PC-3 (cell line): ENCODE results near the gene PLXNA4. TPM values are rescaled to one million over a fixed set of nuclear protein-coding genes. Genes with fewer than 3 reads are reported as not detected.

ENCODE experiments used
- ATAC-seq: fragments of 200-7000 bp; cut with Tn5 transposase; 2 replicates; pipeline ENCODE4 v1.9.1; 2020; ENCODE audit warnings: mild to moderate bottlenecking, moderate library complexity
- BruUV-seq: library from RNA; stranded (reverse); fragments of 400-500 nt; replicated peaks from 2 replicates; lab custom pipeline; 2021; lab: Mats Ljungman, UMichigan
- CTCF ChIA-PET: fragments of 300-600 bp; sonication (Branson Sonifier 250); formaldehyde crosslinking; loops from one replicate; lab custom pipeline; 2022; ENCODE audit warnings: antibody characterized with exemption; lab: Charles Lee
- POLR2A ChIA-PET: fragments of 300-600 bp; sonication (Branson Sonifier 250); formaldehyde crosslinking; loops from one replicate; lab custom pipeline; 2022; ENCODE audit warnings: antibody characterized with exemption; ENCODE audit not compliant: unreplicated experiment; lab: Charles Lee
- DNase-seq: peaks from one replicate; pipeline ENCODE4 v3.0.0-alpha.2; 2015
- H2AFZ ChIP-seq: fragments of 300-600 bp; sonication (generic); 2 replicates; pipeline ENCODE4 v1.6.0; 2016; ENCODE audit warnings: antibody characterized with exemption, low read length
- H3F3A ChIP-seq: fragments of 300-600 bp; sonication (generic); one replicate; pipeline ENCODE4 v1.6.0; 2017; ENCODE audit warnings: antibody characterized with exemption, low read length, control low read depth, mild to moderate bottlenecking; ENCODE audit not compliant: unreplicated experiment
- H3K27ac ChIP-seq: fragments of 300-600 bp; sonication (generic); 2 replicates; pipeline ENCODE4 v1.5.1; 2016; ENCODE audit warnings: mild to moderate bottlenecking, low read length
- H3K27me3 ChIP-seq: fragments of 300-600 bp; sonication (generic); 2 replicates; pipeline ENCODE4 v1.6.1; 2016; ENCODE audit warnings: low read length, mixed read lengths
- H3K36me3 ChIP-seq: fragments of 300-600 bp; sonication (generic); 2 replicates; pipeline ENCODE4 v1.6.1; 2016; ENCODE audit warnings: low read depth, mixed run types, low read length, mixed read lengths
- H3K4me1 ChIP-seq: fragments of 300-600 bp; sonication (generic); 2 replicates; pipeline ENCODE4 v1.5.1; 2016; ENCODE audit warnings: low read length; ENCODE audit not compliant: insufficient read depth
- H3K4me2 ChIP-seq: fragments of 300-600 bp; sonication (generic); 2 replicates; pipeline ENCODE4 v1.6.0; 2016; ENCODE audit warnings: low read length
- H3K4me3 ChIP-seq: fragments of 300-600 bp; sonication (generic); 2 replicates; pipeline ENCODE4 v1.5.1; 2016; ENCODE audit warnings: mild to moderate bottlenecking, low read length, mixed read lengths
- H3K79me2 ChIP-seq: fragments of 300-600 bp; sonication (generic); 2 replicates; pipeline ENCODE4 v1.6.1; 2017; ENCODE audit warnings: low read length, mixed read lengths
- H3K9ac ChIP-seq: fragments of 300-600 bp; sonication (generic); 2 replicates; pipeline ENCODE4 v1.6.0; 2016; ENCODE audit warnings: mild to moderate bottlenecking, low read length
- H3K9me2 ChIP-seq: fragments of 300-600 bp; sonication (generic); replicated peaks from 2 replicates; pipeline ENCODE4 v1.6.1; 2016; ENCODE audit warnings: mixed run types, low read length, mixed read lengths
- H3K9me3 ChIP-seq: fragments of 300-600 bp; sonication (generic); 2 replicates; pipeline ENCODE4 v1.6.1; 2016; ENCODE audit warnings: low read length, mixed read lengths
- H4K20me1 ChIP-seq: fragments of 300-600 bp; sonication (generic); 2 replicates; pipeline ENCODE4 v1.6.1; 2016; ENCODE audit warnings: low read length, mixed read lengths
- EZH2 ChIP-seq: fragments of 300-600 bp; sonication (generic); IDR thresholded peaks from one replicate; pipeline ENCODE4 v1.6.1; 2017; ENCODE audit warnings: antibody characterized with exemption, mild to moderate bottlenecking, low read length; ENCODE audit not compliant: unreplicated experiment
- EZH2phosphoT487 ChIP-seq: fragments of 300-600 bp; sonication (generic); IDR thresholded peaks from 2 replicates; pipeline ENCODE4 v1.6.1; 2018; ENCODE audit warnings: mild to moderate bottlenecking, antibody characterized with exemption, low read length, borderline replicate concordance
- intact Hi-C: fragments of 100-400 bp; cut with micrococcal nuclease; formaldehyde crosslinking; loops from 2 replicates; pipeline ENCODE4 v1.9.0; 2023
- total RNA-seq: library from RNA; depleted of rRNA; stranded (reverse); fragments of >200 nt; gene quantifications from 2 replicates; pipeline ENCODE4 v1.2.3, GENCODE V29; 2014
- TF ChIP-seq, protein P1 (sequence below): fragments of 300-600 bp; sonication (generic); conservative IDR thresholded peaks from 2 replicates; pipeline ENCODE4 v1.5.1; 2017; ENCODE audit warnings: antibody characterized with exemption, low read depth, mild to moderate bottlenecking, low read length

Gene PLXNA4
- total RNA-seq, 1 experiment from 2014 or later: 1.2 TPM

DNA sequence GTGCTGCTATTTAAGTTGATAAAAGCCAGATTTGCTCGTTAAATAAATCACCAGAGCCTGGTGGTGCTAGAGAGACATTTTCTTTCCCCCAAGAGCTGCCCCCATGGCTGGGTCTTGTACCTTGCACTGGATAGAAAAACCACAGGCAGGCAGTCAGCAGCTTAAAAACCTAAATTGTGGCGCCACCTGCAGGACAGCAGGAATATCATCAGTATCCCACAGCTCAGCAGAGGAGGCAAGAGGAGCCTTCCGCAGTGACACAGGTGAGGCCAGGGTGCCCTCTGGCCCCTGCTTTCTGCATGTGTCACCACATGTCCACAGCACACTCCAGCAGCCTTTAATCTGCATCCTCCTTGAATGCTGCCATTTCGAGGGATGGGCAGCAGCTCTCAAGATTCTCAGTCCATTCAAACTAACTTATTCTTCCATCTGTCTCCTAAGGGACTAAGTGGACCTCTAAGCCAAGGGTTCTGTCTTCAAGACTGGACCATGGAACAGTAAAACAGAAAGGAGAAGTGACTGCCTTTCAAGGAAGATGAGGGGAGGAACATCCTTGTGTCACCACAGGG, 4.5 kb upstream of the PLXNA4 start:
- no peak for TF ChIP-seq EZH2phosphoT487
- TF ChIP-seq, protein P1, sequence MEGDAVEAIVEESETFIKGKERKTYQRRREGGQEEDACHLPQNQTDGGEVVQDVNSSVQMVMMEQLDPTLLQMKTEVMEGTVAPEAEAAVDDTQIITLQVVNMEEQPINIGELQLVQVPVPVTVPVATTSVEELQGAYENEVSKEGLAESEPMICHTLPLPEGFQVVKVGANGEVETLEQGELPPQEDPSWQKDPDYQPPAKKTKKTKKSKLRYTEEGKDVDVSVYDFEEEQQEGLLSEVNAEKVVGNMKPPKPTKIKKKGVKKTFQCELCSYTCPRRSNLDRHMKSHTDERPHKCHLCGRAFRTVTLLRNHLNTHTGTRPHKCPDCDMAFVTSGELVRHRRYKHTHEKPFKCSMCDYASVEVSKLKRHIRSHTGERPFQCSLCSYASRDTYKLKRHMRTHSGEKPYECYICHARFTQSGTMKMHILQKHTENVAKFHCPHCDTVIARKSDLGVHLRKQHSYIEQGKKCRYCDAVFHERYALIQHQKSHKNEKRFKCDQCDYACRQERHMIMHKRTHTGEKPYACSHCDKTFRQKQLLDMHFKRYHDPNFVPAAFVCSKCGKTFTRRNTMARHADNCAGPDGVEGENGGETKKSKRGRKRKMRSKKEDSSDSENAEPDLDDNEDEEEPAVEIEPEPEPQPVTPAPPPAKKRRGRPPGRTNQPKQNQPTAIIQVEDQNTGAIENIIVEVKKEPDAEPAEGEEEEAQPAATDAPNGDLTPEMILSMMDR: peak; percentile 87
- intact Hi-C loops: loop anchor here (1.0 kb wide), 4 partner anchors 186 to 892 kb away; no protein-coding TSS in a partner anchor
- H3F3A ChIP-seq: no peaks in the 10 kb centered on the region
- no peaks in the 10 kb centered on the region; the same call in 1 of the 2 replicates for H3K36me3 ChIP-seq
- peaks cover 4% of the 10 kb centered on the region; the same call in 1 of the 2 replicates for H3K4me1 ChIP-seq
- no peak overlapping the region for H3K9ac ChIP-seq
- POLR2A ChIA-PET: interaction anchor here (0.6 kb wide), 2 partner anchors 57 to 1840 kb away, joined by 3 to 4 read pairs; no protein-coding TSS in a partner anchor
- H3K4me3 ChIP-seq: no peak overlapping the region
- H3K9me3 ChIP-seq: no peaks in the 10 kb centered on the region
- no peak overlapping the region for H2AFZ ChIP-seq
- H3K4me2 ChIP-seq: no peak overlapping the region
- no peaks in the 10 kb centered on the region for H4K20me1 ChIP-seq
- H3K9me2 ChIP-seq: no peaks in the 10 kb centered on the region
- ATAC-seq (peak; percentile 77), DNase-seq (peak; percentile 71)
- CTCF ChIA-PET: interaction anchor here (0.7 to 1.4 kb wide), 8 partner anchors 23 to 892 kb away, joined by 3 to 12 read pairs (median 4); no protein-coding TSS in a partner anchor
- no TSS peak for BruUV-seq
- peaks cover 20% of the 10 kb centered on the region for H3K27me3 ChIP-seq
- H3K27ac ChIP-seq: no peak overlapping the region
- H3K79me2 ChIP-seq: no peaks in the 10 kb centered on the region

DNA sequence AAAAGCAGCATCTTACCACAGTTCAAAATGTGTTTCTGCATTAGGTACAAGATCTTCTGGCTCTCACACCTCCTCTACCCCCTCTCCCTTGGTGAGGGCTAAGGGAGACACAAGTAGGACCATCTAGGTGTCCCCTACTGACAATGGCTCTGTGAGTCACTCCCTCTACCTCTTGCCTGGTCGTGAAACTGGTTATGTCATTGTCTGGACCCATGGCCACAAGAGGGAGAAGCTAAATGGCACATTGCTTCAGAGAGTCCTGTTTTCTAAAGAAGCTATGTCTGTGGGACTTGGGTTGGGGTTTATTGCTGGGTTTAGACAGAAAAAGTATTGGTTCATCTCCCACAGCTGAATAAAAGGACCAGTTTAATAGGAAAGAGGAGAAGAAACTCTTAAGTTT, 4.0 kb upstream of the PLXNA4 start:
- no peak overlapping the region for H3K4me3 ChIP-seq
- DNase-seq (peak; percentile 54), ATAC-seq (peak; percentile 37)
- H3K4me1 ChIP-seq: peaks cover 4% of the 10 kb centered on the region; the same call in 1 of the 2 replicates
- TF ChIP-seq EZH2 (no peak), EZH2phosphoT487 (no peak)
- TF ChIP-seq, protein P1: no peak
- H3K27ac ChIP-seq: no peak overlapping the region
- H3K9ac ChIP-seq: no peak overlapping the region
- no peaks in the 10 kb centered on the region; the same call in 1 of the 2 replicates for H3K36me3 ChIP-seq
- intact Hi-C loops: loop anchor here (1.0 kb wide), 4 partner anchors 186 to 891 kb away; no protein-coding TSS in a partner anchor
- peaks cover 25% of the 10 kb centered on the region for H3K27me3 ChIP-seq
- BruUV-seq: no TSS peak
- H3K79me2 ChIP-seq: no peaks in the 10 kb centered on the region
- CTCF ChIA-PET: interaction anchor here (0.7 to 1.4 kb wide), 8 partner anchors 23 to 891 kb away, joined by 3 to 12 read pairs (median 4); no protein-coding TSS in a partner anchor
- H3F3A ChIP-seq: no peaks in the 10 kb centered on the region
- H4K20me1 ChIP-seq: no peaks in the 10 kb centered on the region
- H2AFZ ChIP-seq: no peak overlapping the region
- no peaks in the 10 kb centered on the region for H3K9me3 ChIP-seq
- no peaks in the 10 kb centered on the region for H3K9me2 ChIP-seq
- POLR2A ChIA-PET: interaction anchor here (0.6 kb wide), 2 partner anchors 116 to 1840 kb away, joined by 3 read pairs; no protein-coding TSS in a partner anchor
- H3K4me2 ChIP-seq: no peak overlapping the region
